Fibroblast of pulmonary artery (primary cell): ENCODE data around the gene ACTR5.

Experiments
- DNase-seq: peaks from one replicate; pipeline ENCODE4 v3.0.0-alpha.2; 2010; ENCODE audit warnings: low read depth
- H3K4me3 ChIP-seq: replicated peaks from 2 replicates; pipeline ENCODE4 v1.5.1; 2011; ENCODE audit warnings: low read depth, mild to moderate bottlenecking, control low read depth, low read length, moderate library complexity
- CTCF ChIP-seq: IDR thresholded peaks from 2 replicates; pipeline ENCODE4 v1.5.1; 2011; ENCODE audit warnings: mild to moderate bottlenecking, control low read depth, low read length, inconsistent platforms; ENCODE audit errors: missing control alignments

ACTR5 gene

GRCh38 chr20:38725148-38725901, 22.9 kb upstream of the ACTR5 start:
- H3K4me3 ChIP-seq, result no peak overlapping the region
- no peak for TF ChIP-seq CTCF
- DNase-seq, result no peak

DNA sequence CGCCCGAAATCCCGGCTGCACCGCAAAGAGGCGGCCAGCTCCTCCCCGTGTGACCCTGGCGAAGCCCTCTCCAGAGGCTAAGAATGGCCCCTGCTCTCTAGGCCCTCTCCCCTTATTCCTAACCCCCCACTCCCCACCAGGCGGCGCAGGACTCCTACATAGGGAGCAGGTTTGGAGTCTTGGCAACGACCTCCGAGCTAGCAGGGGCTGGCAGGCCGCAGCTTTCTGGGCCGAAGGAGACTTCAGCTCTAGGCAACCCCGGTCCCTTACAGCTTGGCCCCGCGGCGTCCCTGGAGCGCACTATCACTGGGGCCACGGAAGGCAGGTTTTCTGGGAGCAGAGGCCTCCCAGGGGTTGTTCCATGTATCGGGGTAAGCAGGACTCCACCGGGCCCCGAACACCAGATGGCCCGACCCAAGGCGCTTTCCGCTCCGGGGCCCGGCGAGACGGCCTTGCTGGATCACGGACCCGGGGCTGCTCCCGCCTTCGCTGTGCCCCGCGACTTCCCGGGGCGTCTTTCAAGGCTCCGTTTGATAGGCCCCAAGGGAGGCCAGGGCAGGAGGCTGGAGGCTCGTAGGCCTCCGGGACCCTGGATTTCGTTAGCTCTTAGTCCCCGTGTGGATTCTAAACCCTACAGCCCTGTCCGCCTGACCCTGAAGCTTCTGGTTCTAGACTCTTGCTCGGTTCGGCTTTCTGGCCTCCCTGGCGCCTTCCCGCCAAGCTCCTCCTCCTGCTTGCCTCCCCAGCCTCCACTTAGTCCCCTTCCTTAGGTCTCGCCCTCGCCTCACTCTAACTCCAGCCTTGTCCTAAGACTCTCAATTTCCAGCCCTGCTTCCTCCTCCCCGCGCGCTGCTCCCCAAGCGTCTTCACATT, 22.1 kb upstream of the ACTR5 start:
- H3K4me3 ChIP-seq, result no peak overlapping the region
- peak; percentile 39 for DNase-seq
- TF ChIP-seq CTCF, result peak; percentile 47

DNA sequence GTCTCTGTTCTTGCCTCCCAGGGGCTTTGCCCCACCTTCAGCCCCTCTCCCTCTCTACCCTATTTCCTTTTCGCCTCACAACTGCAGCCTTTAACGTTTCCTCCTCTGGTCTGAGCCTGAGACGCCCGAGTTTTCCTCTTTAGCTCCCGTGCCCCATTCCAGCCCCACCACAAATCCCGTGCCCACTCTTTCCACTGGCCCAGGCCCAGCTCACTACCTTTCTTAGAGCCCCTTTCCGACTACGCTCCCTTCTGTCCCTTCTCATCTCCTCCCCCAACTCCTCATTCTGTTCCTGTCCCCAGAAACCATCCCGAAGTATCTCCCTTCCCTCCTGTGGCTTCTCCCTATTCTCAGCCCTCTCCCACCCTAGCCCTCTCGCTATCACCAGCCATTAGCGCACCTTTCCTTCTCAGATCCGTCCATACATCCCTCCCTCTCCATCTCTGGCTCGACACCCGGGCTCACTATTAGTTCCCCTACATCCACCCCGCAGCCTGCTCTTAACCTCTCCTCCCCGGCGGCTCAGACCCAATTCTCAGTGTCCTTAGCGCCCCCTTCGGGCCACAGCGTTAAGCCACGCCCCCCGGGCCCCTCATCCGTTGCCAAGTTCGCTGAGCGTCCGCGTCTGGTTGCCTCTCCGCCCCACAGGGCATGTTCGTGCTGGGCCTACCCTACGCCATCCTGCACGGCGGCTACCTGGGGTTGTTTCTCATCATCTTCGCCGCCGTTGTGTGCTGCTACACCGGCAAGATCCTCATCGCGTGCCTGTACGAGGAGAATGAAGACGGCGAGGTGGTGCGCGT, 21.3 kb upstream of the ACTR5 start:
- DNase-seq, result peak; percentile 18
- TF ChIP-seq CTCF, result peak; percentile 27
- no peak overlapping the region for H3K4me3 ChIP-seq

- TF ChIP-seq CTCF, result no peak
- DNase-seq, result no peak
- no peak overlapping the region for H3K4me3 ChIP-seq
Observed at GRCh38 chr20:38727607-38728190, 20.6 kb upstream of the ACTR5 start.

DNA sequence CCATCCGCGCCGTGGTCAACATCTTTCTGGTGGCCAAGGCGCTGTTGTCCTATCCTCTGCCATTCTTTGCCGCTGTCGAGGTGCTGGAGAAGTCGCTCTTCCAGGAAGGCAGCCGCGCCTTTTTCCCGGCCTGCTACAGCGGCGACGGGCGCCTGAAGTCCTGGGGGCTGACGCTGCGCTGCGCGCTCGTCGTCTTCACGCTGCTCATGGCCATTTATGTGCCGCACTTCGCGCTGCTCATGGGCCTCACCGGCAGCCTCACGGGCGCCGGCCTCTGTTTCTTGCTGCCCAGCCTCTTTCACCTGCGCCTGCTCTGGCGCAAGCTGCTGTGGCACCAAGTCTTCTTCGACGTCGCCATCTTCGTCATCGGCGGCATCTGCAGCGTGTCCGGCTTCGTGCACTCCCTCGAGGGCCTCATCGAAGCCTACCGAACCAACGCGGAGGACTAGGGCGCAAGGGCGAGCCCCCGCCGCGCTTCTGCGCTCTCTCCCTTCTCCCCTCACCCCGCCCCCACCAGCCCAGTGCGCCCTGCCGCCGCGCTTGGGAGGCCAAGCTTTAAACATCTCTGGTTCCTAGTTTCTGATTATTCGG, 20.0 kb upstream of the ACTR5 start:
- H3K4me3 ChIP-seq, result no peak overlapping the region
- DNase-seq, result no peak
- TF ChIP-seq CTCF, result no peak
